ENCODE results near the gene LRCH1.

The LRCH1 gene

GRCh38 chr13:46683676-46684260 lies 130.8 kb downstream of the LRCH1 start:
- H3K4me1 ChIP-seq (ENCODE audit: control insufficient read depth, insufficient read depth, low read depth, low read length), result peaks cover 6% of the 10 kb centered on the region
- H3K23ac ChIP-seq (ENCODE audit: low read length in 2 of 2), result no peak overlapping the region
- no CpG with 5 or more reads among the region's 1 CpG for WGBS
- H3K79me1 ChIP-seq (replicated peaks; ENCODE audit: low read length, poor library complexity, severe bottlenecking), result peaks cover 26% of the 10 kb centered on the region
- H3K9me3 ChIP-seq (ENCODE audit: control insufficient read depth, low read length), result no peaks in the 10 kb centered on the region
- H2AFZ ChIP-seq (ENCODE audit: low read depth, low read length), result no peak overlapping the region
- no peak overlapping the region for H4K91ac ChIP-seq (ENCODE audit: low read length)
- no peak overlapping the region for H3K4ac ChIP-seq (ENCODE audit: low read depth in 1 of 2, low read length in 2 of 2)
- no peak overlapping the region for H3K4me3 ChIP-seq (ENCODE audit: insufficient read depth in 1 of 2, low read depth in 1 of 2, low read length in 2 of 2)
- H3K18ac ChIP-seq (ENCODE audit: low read depth in 1 of 2, low read length in 2 of 2), result no peak overlapping the region
- peak; percentile 28 for DNase-seq
- no peak overlapping the region for H4K8ac ChIP-seq (ENCODE audit: low read length)
- no peaks in the 10 kb centered on the region for H3K27me3 ChIP-seq (ENCODE audit: control insufficient read depth in 1 of 2, insufficient read depth in 1 of 2, low read length in 2 of 2)
- no peak overlapping the region for H3K14ac ChIP-seq (ENCODE audit: low read length in 2 of 2)
- no peak overlapping the region for H2BK120ac ChIP-seq (ENCODE audit: low read depth, low read length)
- no peak overlapping the region for H2BK12ac ChIP-seq (ENCODE audit: low read length in 2 of 2)
- H3K36me3 ChIP-seq (ENCODE audit: control insufficient read depth in 1 of 2, insufficient read depth in 2 of 2, low read depth in 1 of 2, low read length in 2 of 2), result peaks cover 7 to 11% of the 10 kb centered on the region in 2 experiments
- no peak overlapping the region for H2BK5ac ChIP-seq (ENCODE audit: low read depth, low read length, poor library complexity, severe bottlenecking)
- H3K4me2 ChIP-seq (ENCODE audit: low read length, poor library complexity, severe bottlenecking), result no peak overlapping the region
- H2BK15ac ChIP-seq (ENCODE audit: low read depth, poor library complexity, severe bottlenecking), result no peak overlapping the region
- no peak overlapping the region for H3K9ac ChIP-seq (ENCODE audit: low read length)
- no peak overlapping the region for H2AK5ac ChIP-seq (ENCODE audit: low read length, severe bottlenecking)
- no peak overlapping the region for H3K27ac ChIP-seq (ENCODE audit: low read length, poor library complexity, severe bottlenecking)

- peaks cover 6% of the 10 kb centered on the region for H3K4me1 ChIP-seq (ENCODE audit: control insufficient read depth, insufficient read depth, low read depth, low read length)
- no peak overlapping the region for H2BK15ac ChIP-seq (ENCODE audit: low read depth, poor library complexity, severe bottlenecking)
- H4K8ac ChIP-seq (ENCODE audit: low read length), result no peak overlapping the region
- H3K4me3 ChIP-seq (ENCODE audit: insufficient read depth in 1 of 2, low read depth in 1 of 2, low read length in 2 of 2), result no peak overlapping the region
- H3K9ac ChIP-seq (ENCODE audit: low read length), result no peak overlapping the region
- H3K27ac ChIP-seq (ENCODE audit: low read length, poor library complexity, severe bottlenecking), result no peak overlapping the region
- peaks cover 26% of the 10 kb centered on the region for H3K79me1 ChIP-seq (replicated peaks; ENCODE audit: low read length, poor library complexity, severe bottlenecking)
- H2BK12ac ChIP-seq (ENCODE audit: low read length in 2 of 2), result peak overlapping the region in 1 of 2 experiments; percentile 52
- H2AFZ ChIP-seq (ENCODE audit: low read depth, low read length), result no peak overlapping the region
- no peak overlapping the region for H2BK120ac ChIP-seq (ENCODE audit: low read depth, low read length)
- H3K18ac ChIP-seq (ENCODE audit: low read depth in 1 of 2, low read length in 2 of 2), result peak overlapping the region in 1 of 2 experiments; percentile 81
- 57% methylated on average over 1 of the region's 3 CpGs for WGBS
- H2BK5ac ChIP-seq (ENCODE audit: low read depth, low read length, poor library complexity, severe bottlenecking), result no peak overlapping the region
- no peaks in the 10 kb centered on the region for H3K27me3 ChIP-seq (ENCODE audit: control insufficient read depth in 1 of 2, insufficient read depth in 1 of 2, low read length in 2 of 2)
- H3K14ac ChIP-seq (ENCODE audit: low read length in 2 of 2), result no peak overlapping the region
- H2AK5ac ChIP-seq (ENCODE audit: low read length, severe bottlenecking), result no peak overlapping the region
- H3K9me3 ChIP-seq (ENCODE audit: control insufficient read depth, low read length), result no peaks in the 10 kb centered on the region
- peaks cover 7 to 17% of the 10 kb centered on the region in 2 experiments for H3K36me3 ChIP-seq (ENCODE audit: control insufficient read depth in 1 of 2, insufficient read depth in 2 of 2, low read depth in 1 of 2, low read length in 2 of 2)
- peak; percentile 55 for DNase-seq
- no peak overlapping the region for H4K91ac ChIP-seq (ENCODE audit: low read length)
- H3K23ac ChIP-seq (ENCODE audit: low read length in 2 of 2), result no peak overlapping the region
- no peak overlapping the region for H3K4ac ChIP-seq (ENCODE audit: low read depth in 1 of 2, low read length in 2 of 2)
- no peak overlapping the region for H3K4me2 ChIP-seq (ENCODE audit: low read length, poor library complexity, severe bottlenecking)
Measured at GRCh38 chr13:46684287-46685001, 131.5 kb downstream of the LRCH1 start.

- no peak overlapping the region for H2BK12ac ChIP-seq (ENCODE audit: low read length in 2 of 2)
- no peak overlapping the region for H3K4ac ChIP-seq (ENCODE audit: low read depth in 1 of 2, low read length in 2 of 2)
- H3K14ac ChIP-seq (ENCODE audit: low read length in 2 of 2), result no peak overlapping the region
- H2BK5ac ChIP-seq (ENCODE audit: low read depth, low read length, poor library complexity, severe bottlenecking), result no peak overlapping the region
- no peak overlapping the region for H4K8ac ChIP-seq (ENCODE audit: low read length)
- H3K4me1 ChIP-seq (ENCODE audit: control insufficient read depth, insufficient read depth, low read depth, low read length), result peaks cover 6% of the 10 kb centered on the region
- no peak overlapping the region for H2BK120ac ChIP-seq (ENCODE audit: low read depth, low read length)
- no peaks in the 10 kb centered on the region for H3K27me3 ChIP-seq (ENCODE audit: control insufficient read depth in 1 of 2, insufficient read depth in 1 of 2, low read length in 2 of 2)
- peak overlapping the region; percentile 27 for H2AK5ac ChIP-seq (ENCODE audit: low read length, severe bottlenecking)
- H2BK15ac ChIP-seq (ENCODE audit: low read depth, poor library complexity, severe bottlenecking), result no peak overlapping the region
- H3K79me1 ChIP-seq (replicated peaks; ENCODE audit: low read length, poor library complexity, severe bottlenecking), result peaks cover 26% of the 10 kb centered on the region
- H3K9ac ChIP-seq (ENCODE audit: low read length), result no peak overlapping the region
- no peaks in the 10 kb centered on the region for H3K9me3 ChIP-seq (ENCODE audit: control insufficient read depth, low read length)
- no peak overlapping the region for H3K23ac ChIP-seq (ENCODE audit: low read length in 2 of 2)
- H3K4me3 ChIP-seq (ENCODE audit: insufficient read depth in 1 of 2, low read depth in 1 of 2, low read length in 2 of 2), result no peak overlapping the region
- no peak overlapping the region for H3K4me2 ChIP-seq (ENCODE audit: low read length, poor library complexity, severe bottlenecking)
- peaks cover 7 to 18% of the 10 kb centered on the region in 2 experiments for H3K36me3 ChIP-seq (ENCODE audit: control insufficient read depth in 1 of 2, insufficient read depth in 2 of 2, low read depth in 1 of 2, low read length in 2 of 2)
- H2AFZ ChIP-seq (ENCODE audit: low read depth, low read length), result no peak overlapping the region
- H3K27ac ChIP-seq (ENCODE audit: low read length, poor library complexity, severe bottlenecking), result no peak overlapping the region
- WGBS, result 64% methylated on average over 9 of the region's 10 CpGs
- H3K18ac ChIP-seq (ENCODE audit: low read depth in 1 of 2, low read length in 2 of 2), result peak overlapping the region in 1 of 2 experiments; percentile 81
- peak overlapping the region; percentile 9 for H4K91ac ChIP-seq (ENCODE audit: low read length)
- DNase-seq, result peak; percentile 48
Measured at GRCh38 chr13:46685006-46685730, 132.2 kb downstream of the LRCH1 start.

- Histone ChIP-seq H3K79me1 (replicated peaks; ENCODE audit: low read length, poor library complexity, severe bottlenecking) (peaks cover 23% of the 10 kb centered on the region), H4K91ac (ENCODE audit: low read length) (no peak overlapping the region), H2BK5ac (ENCODE audit: low read depth, low read length, poor library complexity, severe bottlenecking) (no peak overlapping the region), H3K9ac (ENCODE audit: low read length) (no peak overlapping the region), H3K4me1 (ENCODE audit: control insufficient read depth, insufficient read depth, low read depth, low read length) (peaks cover 3% of the 10 kb centered on the region), H2AFZ (ENCODE audit: low read depth, low read length) (no peak overlapping the region), H3K27me3 (ENCODE audit: control insufficient read depth in 1 of 2, insufficient read depth in 1 of 2, low read length in 2 of 2) (no peaks in the 10 kb centered on the region), H3K27ac (ENCODE audit: low read length, poor library complexity, severe bottlenecking) (no peak overlapping the region), H2BK120ac (ENCODE audit: low read depth, low read length) (no peak overlapping the region), H3K23ac (ENCODE audit: low read length in 2 of 2) (no peak overlapping the region), H3K36me3 (ENCODE audit: control insufficient read depth in 1 of 2, insufficient read depth in 2 of 2, low read depth in 1 of 2, low read length in 2 of 2) (peaks cover 7 to 18% of the 10 kb centered on the region in 2 experiments), H3K18ac (ENCODE audit: low read depth in 1 of 2, low read length in 2 of 2) (peak overlapping the region in 1 of 2 experiments; percentile 54), H2BK12ac (ENCODE audit: low read length in 2 of 2) (no peak overlapping the region), H3K14ac (ENCODE audit: low read length in 2 of 2) (no peak overlapping the region), H3K4ac (ENCODE audit: low read depth in 1 of 2, low read length in 2 of 2) (no peak overlapping the region), H3K4me2 (ENCODE audit: low read length, poor library complexity, severe bottlenecking) (no peak overlapping the region), H2AK5ac (ENCODE audit: low read length, severe bottlenecking) (peak overlapping the region; percentile 65), H4K8ac (ENCODE audit: low read length) (no peak overlapping the region), H3K4me3 (ENCODE audit: insufficient read depth in 1 of 2, low read depth in 1 of 2, low read length in 2 of 2) (no peak overlapping the region), H2BK15ac (ENCODE audit: low read depth, poor library complexity, severe bottlenecking) (no peak overlapping the region), H3K9me3 (ENCODE audit: control insufficient read depth, low read length) (no peaks in the 10 kb centered on the region)
- 98% methylated on average over 4 of the region's 4 CpGs for WGBS
- no peak for DNase-seq
Measured at GRCh38 chr13:46686171-46686570, 133.2 kb downstream of the LRCH1 start.
